KBM-7 (cell line): ENCODE data around the gene TMEM150A.
"Not testable (repeated sequence)": the region's sequence is repeated elsewhere in the genome, so short reads cannot be mapped to it uniquely, and the experiment has no call there.

Source experiments
- DNase-seq: peaks from one replicate; pipeline ENCODE4 v3.0.0-alpha.2; 2015
- in situ Hi-C: fragments of 300-500 bp; cut with MboI; formaldehyde crosslinking; loops from 2 replicates; pipeline ENCODE4 v1.14.3; 2020; ENCODE audit warnings: low sequenced_read_pairs, low pct_unique_long_range_greater_than_20kb, mixed read lengths

The TMEM150A gene

GRCh38 chr2:85596026-85596333 is 6.5 kb downstream of the TMEM150A start:
- DNase-seq, result no peak
- in situ Hi-C loops, result no loop called here

- peak; percentile 96 for DNase-seq
- in situ Hi-C loops, result no loop called here
These were observed 7.0 kb downstream of the TMEM150A start, which contains the start of gene RNF181 for GRCh38 chr2:85595301-85596025. RNF181 (plus strand) TSS chr2:85595745; CDS start chr2:85595764, 19 bp downstream.

- in situ Hi-C loops, result no loop called here
- no peak for DNase-seq
These were observed 7.7 kb downstream of the TMEM150A start for GRCh38 chr2:85594715-85595300.

- in situ Hi-C loops, result no loop called here
- no peak for DNase-seq
These were observed 9.5 kb downstream of the TMEM150A start for GRCh38 chr2:85593023-85593422.

GRCh38 chr2:85592299-85592698 is 10.2 kb downstream of the TMEM150A start:
- DNase-seq, in situ Hi-C loops: not testable (repeated sequence)

- no peak for DNase-seq
- in situ Hi-C loops, result no loop called here
These were observed 10.9 kb downstream of the TMEM150A start for GRCh38 chr2:85591563-85591962.

- no peak for DNase-seq
- in situ Hi-C loops, result no loop called here
These were observed 11.5 kb downstream of the TMEM150A start for GRCh38 chr2:85590950-85591349.

- peak; percentile 79 for DNase-seq
- in situ Hi-C loops, result no loop called here
These were observed 12.3 kb downstream of the TMEM150A start for GRCh38 chr2:85589982-85590791.

GRCh38 chr2:85589181-85589580 is 13.3 kb downstream of the TMEM150A start:
- in situ Hi-C loops, result no loop called here

GRCh38 chr2:85588645-85589044 is 13.9 kb downstream of the TMEM150A start:
- DNase-seq, result no peak
- in situ Hi-C loops, result no loop called here

More at GRCh38 chr2:85589181-85589580, 13.3 kb downstream of the TMEM150A start:
- no peak for DNase-seq

- peak; percentile 70 for DNase-seq
- in situ Hi-C loops, result no loop called here
These were observed 14.3 kb downstream of the TMEM150A start for GRCh38 chr2:85588236-85588635.

- DNase-seq, result peak; percentile 42
- in situ Hi-C loops, result no loop called here
These were observed 16.8 kb downstream of the TMEM150A start for GRCh38 chr2:85585781-85586105.

- DNase-seq, result no peak
- in situ Hi-C loops, result no loop called here
These were observed 17.4 kb downstream of the TMEM150A start for GRCh38 chr2:85584857-85585780.

- no peak for DNase-seq
- in situ Hi-C loops, result no loop called here
These were observed 18.1 kb downstream of the TMEM150A start, which contains the start of gene VAMP5 for GRCh38 chr2:85584354-85584856. VAMP5 (plus strand) TSS chr2:85584431; CDS start chr2:85584491, 60 bp downstream.

GRCh38 chr2:85583667-85584353 is 18.7 kb downstream of the TMEM150A start:
- no peak for DNase-seq

GRCh38 chr2:85582492-85582891 is 20.0 kb downstream of the TMEM150A start:
- in situ Hi-C loops, result no loop called here
- DNase-seq, result no peak

More at GRCh38 chr2:85583667-85584353, 18.7 kb downstream of the TMEM150A start:
- in situ Hi-C loops, result no loop called here

GRCh38 chr2:85580206-85580605 is 22.3 kb downstream of the TMEM150A start:
- in situ Hi-C loops, result no loop called here
- DNase-seq, result no peak

- DNase-seq, result peak; percentile 69
These were observed 23.1 kb downstream of the TMEM150A start for GRCh38 chr2:85579266-85579935.

More at GRCh38 chr2:85579266-85579935, 23.1 kb downstream of the TMEM150A start:
- in situ Hi-C loops, result no loop called here
